Rectal smooth muscle tissue (tissue), 1 donor: ENCODE measurements around the gene EIF2B2.

Source experiments
- H3K27ac ChIP-seq: one replicate; pipeline ENCODE4 v1.7.0; 2013; ENCODE audit warnings: low read depth, low read length, inconsistent platforms
- H3K27me3 ChIP-seq: one replicate; pipeline ENCODE4 v1.7.0; 2013; ENCODE audit warnings: low read length; ENCODE audit not compliant: control insufficient read depth, insufficient read depth
- H3K36me3 ChIP-seq: one replicate; pipeline ENCODE4 v1.7.0; 2013; ENCODE audit warnings: low read length; ENCODE audit not compliant: control insufficient read depth, insufficient read depth
- H3K4me1 ChIP-seq: one replicate; pipeline ENCODE4 v1.7.0; 2013; ENCODE audit warnings: low read length; ENCODE audit not compliant: control insufficient read depth, insufficient read depth
- H3K4me3 ChIP-seq: one replicate; pipeline ENCODE4 v1.7.0; 2013; ENCODE audit warnings: low read length
- H3K9ac ChIP-seq: one replicate; pipeline ENCODE4 v1.7.0; 2013; ENCODE audit warnings: low read length

Gene EIF2B2

GRCh38 chr14:74962493-74962892 is 40.2 kb upstream of the EIF2B2 start:
- Histone ChIP-seq H3K4me3 (no peak overlapping the region), H3K36me3 (no peaks in the 10 kb centered on the region), H3K27ac (no peak overlapping the region), H3K9ac (no peak overlapping the region), H3K4me1 (no peaks in the 10 kb centered on the region), H3K27me3 (no peaks in the 10 kb centered on the region)

- Histone ChIP-seq H3K36me3 (no peaks in the 10 kb centered on the region), H3K4me1 (no peaks in the 10 kb centered on the region), H3K4me3 (no peak overlapping the region), H3K27me3 (no peaks in the 10 kb centered on the region), H3K9ac (no peak overlapping the region), H3K27ac (no peak overlapping the region)
These were observed 39.5 kb upstream of the EIF2B2 start for GRCh38 chr14:74963178-74963704.

GRCh38 chr14:74963705-74964271 is 38.9 kb upstream of the EIF2B2 start:
- Histone ChIP-seq H3K4me3 (no peak overlapping the region), H3K4me1 (no peaks in the 10 kb centered on the region), H3K27me3 (no peaks in the 10 kb centered on the region), H3K9ac (no peak overlapping the region), H3K36me3 (no peaks in the 10 kb centered on the region), H3K27ac (no peak overlapping the region)

- no peak overlapping the region for H3K27ac ChIP-seq
- H3K36me3 ChIP-seq, result no peaks in the 10 kb centered on the region
- no peaks in the 10 kb centered on the region for H3K4me1 ChIP-seq
These were observed 37.8 kb upstream of the EIF2B2 start for GRCh38 chr14:74964787-74965485.

GRCh38 chr14:74965486-74966153 is 37.1 kb upstream of the EIF2B2 start:
- Histone ChIP-seq H3K4me3 (no peak overlapping the region), H3K27me3 (no peaks in the 10 kb centered on the region), H3K9ac (no peak overlapping the region), H3K27ac (no peak overlapping the region), H3K36me3 (no peaks in the 10 kb centered on the region), H3K4me1 (no peaks in the 10 kb centered on the region)

More at GRCh38 chr14:74964787-74965485, 37.8 kb upstream of the EIF2B2 start:
- Histone ChIP-seq H3K4me3 (no peak overlapping the region), H3K27me3 (no peaks in the 10 kb centered on the region), H3K9ac (no peak overlapping the region)

- H3K4me1 ChIP-seq, result no peaks in the 10 kb centered on the region
- H3K4me3 ChIP-seq, result no peak overlapping the region
- no peaks in the 10 kb centered on the region for H3K27me3 ChIP-seq
- H3K36me3 ChIP-seq, result no peaks in the 10 kb centered on the region
- no peak overlapping the region for H3K9ac ChIP-seq
- H3K27ac ChIP-seq, result no peak overlapping the region
These were observed 33.9 kb upstream of the EIF2B2 start for GRCh38 chr14:74968811-74969210.

- H3K27ac ChIP-seq, result no peak overlapping the region
These were observed 29.6 kb upstream of the EIF2B2 start for GRCh38 chr14:74973003-74973653.

GRCh38 chr14:74973905-74974363 is 28.8 kb upstream of the EIF2B2 start:
- no peaks in the 10 kb centered on the region for H3K36me3 ChIP-seq
- H3K4me3 ChIP-seq, result no peak overlapping the region
- no peak overlapping the region for H3K27ac ChIP-seq
- no peaks in the 10 kb centered on the region for H3K4me1 ChIP-seq
- H3K27me3 ChIP-seq, result no peaks in the 10 kb centered on the region
- H3K9ac ChIP-seq, result no peak overlapping the region

More at GRCh38 chr14:74973003-74973653, 29.6 kb upstream of the EIF2B2 start:
- Histone ChIP-seq H3K4me1 (no peaks in the 10 kb centered on the region), H3K27me3 (no peaks in the 10 kb centered on the region), H3K36me3 (no peaks in the 10 kb centered on the region), H3K9ac (no peak overlapping the region), H3K4me3 (no peak overlapping the region)

- H3K27me3 ChIP-seq, result no peaks in the 10 kb centered on the region
- no peak overlapping the region for H3K9ac ChIP-seq
- no peaks in the 10 kb centered on the region for H3K36me3 ChIP-seq
- H3K4me3 ChIP-seq, result no peak overlapping the region
- no peak overlapping the region for H3K27ac ChIP-seq
- H3K4me1 ChIP-seq, result no peaks in the 10 kb centered on the region
These were observed 28.2 kb upstream of the EIF2B2 start for GRCh38 chr14:74974364-74975058.

GRCh38 chr14:74975059-74975810 is 27.5 kb upstream of the EIF2B2 start:
- H3K27me3 ChIP-seq, result peaks cover 2% of the 10 kb centered on the region
- H3K9ac ChIP-seq, result no peak overlapping the region
- H3K36me3 ChIP-seq, result no peaks in the 10 kb centered on the region
- no peak overlapping the region for H3K4me3 ChIP-seq
- no peak overlapping the region for H3K27ac ChIP-seq
- no peaks in the 10 kb centered on the region for H3K4me1 ChIP-seq

- Histone ChIP-seq H3K27me3 (peaks cover 2% of the 10 kb centered on the region), H3K4me3 (no peak overlapping the region), H3K4me1 (no peaks in the 10 kb centered on the region), H3K36me3 (no peaks in the 10 kb centered on the region), H3K27ac (no peak overlapping the region), H3K9ac (no peak overlapping the region)
These were observed 26.2 kb upstream of the EIF2B2 start for GRCh38 chr14:74976264-74977113.
